ENCODE measurements around the gene UBAC1.

UBAC1 gene, protein sequence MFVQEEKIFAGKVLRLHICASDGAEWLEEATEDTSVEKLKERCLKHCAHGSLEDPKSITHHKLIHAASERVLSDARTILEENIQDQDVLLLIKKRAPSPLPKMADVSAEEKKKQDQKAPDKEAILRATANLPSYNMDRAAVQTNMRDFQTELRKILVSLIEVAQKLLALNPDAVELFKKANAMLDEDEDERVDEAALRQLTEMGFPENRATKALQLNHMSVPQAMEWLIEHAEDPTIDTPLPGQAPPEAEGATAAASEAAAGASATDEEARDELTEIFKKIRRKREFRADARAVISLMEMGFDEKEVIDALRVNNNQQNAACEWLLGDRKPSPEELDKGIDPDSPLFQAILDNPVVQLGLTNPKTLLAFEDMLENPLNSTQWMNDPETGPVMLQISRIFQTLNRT

DNA sequence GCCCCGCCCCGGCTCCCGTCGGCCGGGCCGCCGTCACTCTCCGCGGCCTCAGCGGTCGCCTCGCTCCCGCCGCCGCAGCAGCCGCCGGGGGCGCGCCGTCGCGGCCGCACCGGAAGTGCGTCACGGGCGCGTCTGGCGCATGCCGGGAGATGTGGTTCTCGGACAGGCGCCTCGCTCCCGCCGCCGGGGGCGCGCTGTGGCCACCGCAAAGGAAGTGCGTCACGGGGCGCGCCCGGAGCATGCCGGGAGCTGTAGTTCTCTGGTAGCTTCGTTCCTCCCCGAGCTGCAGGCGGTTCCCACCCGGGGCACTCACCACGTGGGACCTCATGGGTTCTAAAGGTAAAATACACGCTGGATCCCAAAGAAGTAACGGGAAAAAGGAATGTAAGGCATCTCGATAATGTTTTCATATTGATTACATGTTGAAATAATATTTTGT is at the start of gene UBAC1:
Gene UBAC1 (minus strand): TSS at position 97 of the 439 bp plus-strand sequence. CDS start 211 bp downstream, outside the sequence.
- peak; percentile 55 to 98 (median 92) for DNase-seq

DNA sequence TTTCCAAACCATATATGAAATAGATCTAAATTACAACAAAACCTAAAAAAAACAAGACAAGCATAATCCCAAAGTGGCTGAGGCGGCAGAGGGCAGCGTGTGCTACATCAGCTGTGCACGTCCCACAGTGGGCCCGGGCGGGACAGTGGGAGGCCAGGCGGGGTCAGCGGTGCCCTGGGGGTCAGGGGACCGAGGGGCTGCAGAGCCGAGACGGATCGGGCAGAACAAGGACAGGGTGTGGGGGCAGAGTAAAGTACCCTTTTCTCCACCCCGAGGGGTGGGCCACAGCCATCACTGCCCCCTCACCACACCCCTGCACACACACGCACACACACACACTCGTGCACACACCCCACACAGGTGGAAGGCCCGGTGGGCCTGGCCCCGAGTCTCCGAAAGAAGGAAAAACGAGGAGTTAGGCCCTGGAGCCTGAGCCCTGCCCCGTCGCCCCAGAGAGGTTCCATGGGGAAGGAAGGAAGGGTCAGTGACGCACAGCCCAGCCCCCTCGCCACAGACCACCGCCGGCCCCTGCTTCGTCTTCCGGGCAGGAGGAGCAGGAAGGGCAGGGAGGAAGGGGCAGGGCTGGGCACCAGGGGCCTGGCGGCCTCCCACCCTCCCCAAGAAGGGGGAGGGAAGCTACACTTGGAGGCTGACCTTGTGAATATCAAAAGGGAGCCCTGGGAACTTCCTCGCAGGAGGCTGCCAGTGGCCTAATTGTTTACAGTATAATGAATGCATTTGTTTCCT is 49.6 kb upstream of the UBAC1 start:
- no peak for DNase-seq

DNA sequence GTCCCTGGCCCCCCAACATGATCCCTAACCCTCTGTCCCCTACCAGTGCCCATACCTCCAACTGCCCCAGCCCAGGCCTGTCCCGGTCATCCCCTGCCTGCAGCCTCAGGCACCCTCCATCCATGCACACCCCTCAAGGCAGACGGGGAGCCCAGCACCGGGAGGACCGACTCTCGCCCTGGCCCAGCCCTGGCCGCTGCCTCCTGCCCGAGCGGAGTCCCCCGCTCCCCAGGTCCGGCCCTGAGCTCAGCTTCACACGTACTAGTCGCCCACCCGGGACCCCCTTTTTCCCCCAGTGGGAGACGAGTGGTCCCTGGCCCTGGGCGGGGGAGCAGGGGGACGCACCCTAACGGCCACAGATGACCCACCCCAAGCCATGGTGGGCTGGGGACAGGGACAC is 49.0 kb upstream of the UBAC1 start:
- no peak for DNase-seq

DNA sequence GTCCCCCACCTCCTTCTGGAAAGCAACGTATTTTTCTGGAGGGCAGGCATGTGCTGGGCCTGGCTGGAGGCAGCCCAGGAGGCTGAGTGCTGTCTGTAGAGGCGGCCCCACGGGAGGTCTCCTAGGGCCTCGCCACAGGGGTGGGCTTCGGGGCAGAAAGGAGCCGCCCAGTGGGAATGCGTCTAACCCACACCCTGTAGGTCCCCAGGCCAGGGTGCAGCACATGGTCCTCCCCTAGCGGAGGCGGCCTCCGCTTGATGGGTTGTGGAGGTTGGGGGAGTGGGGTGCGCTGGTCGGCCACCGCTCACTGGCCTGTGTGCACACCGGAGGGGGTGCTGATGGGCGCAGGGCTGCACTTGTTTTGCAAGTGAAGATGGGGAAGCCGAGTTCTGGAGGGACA is 48.3 kb upstream of the UBAC1 start:
- DNase-seq: no peak

DNA sequence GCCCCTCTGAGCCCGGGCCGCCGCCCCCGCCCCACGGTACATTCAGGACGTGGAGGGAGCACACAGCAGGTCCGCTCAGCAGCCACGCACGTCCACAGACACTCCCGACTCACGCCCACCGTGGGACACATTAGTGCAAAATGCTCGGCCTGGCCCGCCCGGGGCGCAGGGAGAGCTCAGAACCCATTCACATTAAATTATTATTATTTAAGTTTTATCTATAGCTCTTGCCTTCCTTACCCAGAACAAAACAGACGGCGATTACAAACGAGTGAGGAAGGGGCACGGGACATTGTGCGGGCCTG is 47.5 kb upstream of the UBAC1 start:
- no peak for DNase-seq

DNA sequence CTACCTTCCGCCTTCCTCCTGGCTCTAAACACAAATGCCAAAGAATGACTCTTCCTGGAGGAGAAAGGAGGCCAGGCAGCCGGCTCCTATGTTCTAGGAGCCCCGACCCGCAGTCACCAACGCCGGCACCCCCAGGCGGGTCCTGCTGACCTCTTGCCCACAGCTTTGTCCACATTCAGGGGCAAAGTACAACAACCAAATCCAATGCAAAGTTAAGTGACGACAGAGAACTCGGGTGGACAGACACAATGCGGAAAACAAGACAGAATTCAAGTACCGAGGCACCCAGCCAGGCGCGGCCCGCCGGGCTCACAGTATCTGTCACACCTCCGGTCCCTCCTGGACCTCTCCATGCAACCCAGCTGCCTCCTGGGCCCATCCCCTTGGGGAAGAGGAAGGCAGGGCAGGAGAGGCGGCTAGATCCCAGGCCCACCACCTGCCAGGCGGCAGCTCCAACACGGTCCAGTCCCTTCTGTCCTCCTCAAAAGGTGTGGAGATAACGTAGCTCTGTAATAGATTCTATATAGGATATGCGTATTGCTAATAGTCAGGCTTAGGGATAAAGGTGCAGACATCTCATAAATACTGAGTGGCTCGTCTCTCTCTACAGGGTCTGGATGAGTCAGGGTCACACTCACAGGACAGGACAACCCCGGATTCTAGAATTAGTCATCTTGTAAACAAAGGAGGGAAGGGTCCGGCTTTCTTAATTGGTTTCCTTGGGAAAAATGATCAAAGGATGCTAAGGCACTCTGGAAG is 46.9 kb upstream of the UBAC1 start:
- DNase-seq: no peak

DNA sequence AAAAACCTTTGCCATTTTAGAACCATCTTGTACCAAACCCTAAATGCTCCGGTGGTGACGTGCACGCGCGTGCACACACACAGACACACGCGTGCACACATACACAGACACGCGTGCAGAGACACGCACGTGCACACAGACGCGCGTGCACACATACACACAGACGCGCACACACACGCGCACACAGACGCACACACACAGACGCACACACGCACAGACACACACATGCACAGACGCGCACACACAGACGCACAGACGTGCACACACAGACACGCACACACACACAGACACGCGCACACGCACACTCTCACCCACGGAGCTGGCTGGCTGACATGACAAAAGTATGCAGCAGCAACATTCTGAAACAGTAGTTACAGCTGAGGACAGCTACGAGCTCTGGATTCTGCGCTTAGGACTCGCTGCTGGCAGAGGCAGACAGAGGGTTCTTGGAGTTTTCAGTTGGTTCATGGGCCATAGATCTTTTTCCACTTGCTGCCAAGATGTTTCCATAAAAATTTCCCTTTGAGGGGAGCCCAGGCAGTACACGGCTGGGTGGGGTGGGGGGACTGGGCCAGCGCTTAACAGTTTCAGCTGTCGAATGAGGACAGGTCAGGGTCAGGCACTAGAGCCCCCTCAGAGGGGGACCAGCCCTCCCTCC is 46.2 kb upstream of the UBAC1 start:
- DNase-seq: no peak

DNA sequence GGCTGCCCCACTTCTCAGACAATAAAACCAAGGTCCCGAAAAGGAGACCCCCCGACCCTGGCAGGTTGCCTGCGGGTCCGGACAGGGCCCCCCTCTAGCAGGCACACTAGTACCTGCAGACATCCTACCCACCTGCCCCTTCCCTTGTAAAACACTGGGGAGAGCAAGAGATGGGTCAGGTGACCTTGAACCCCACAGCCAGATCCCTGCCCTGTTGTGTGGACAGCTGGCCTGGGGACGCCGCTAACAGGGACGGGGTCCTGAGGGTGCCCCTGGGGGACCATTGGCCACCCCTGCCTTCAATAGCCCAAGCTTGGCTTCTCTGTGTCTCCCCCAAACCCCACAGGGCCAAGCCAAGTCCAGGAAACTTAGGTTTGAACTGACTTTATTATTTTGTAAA is 45.0 kb upstream of the UBAC1 start:
- DNase-seq: no peak

DNA sequence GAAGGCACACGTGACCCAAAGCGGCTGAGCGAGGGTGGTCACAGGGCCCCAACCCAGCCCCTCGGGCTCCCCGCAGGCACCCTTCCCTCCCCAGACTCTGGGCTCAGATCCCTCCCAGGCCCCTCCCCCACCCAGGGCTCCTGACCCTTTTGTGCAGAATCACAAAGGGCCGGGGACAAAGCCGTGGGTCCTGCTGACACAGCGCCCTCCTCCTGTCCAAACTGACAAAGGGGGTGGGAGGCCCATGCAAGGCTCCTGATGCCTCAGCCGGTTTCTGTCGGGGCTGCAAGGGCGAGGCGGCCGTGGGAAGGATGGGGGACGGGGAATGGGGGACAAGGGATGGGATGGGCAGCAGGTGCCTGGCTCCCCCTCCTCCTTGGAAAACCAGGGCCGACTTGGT is 43.5 kb upstream of the UBAC1 start:
- DNase-seq: no peak

DNA sequence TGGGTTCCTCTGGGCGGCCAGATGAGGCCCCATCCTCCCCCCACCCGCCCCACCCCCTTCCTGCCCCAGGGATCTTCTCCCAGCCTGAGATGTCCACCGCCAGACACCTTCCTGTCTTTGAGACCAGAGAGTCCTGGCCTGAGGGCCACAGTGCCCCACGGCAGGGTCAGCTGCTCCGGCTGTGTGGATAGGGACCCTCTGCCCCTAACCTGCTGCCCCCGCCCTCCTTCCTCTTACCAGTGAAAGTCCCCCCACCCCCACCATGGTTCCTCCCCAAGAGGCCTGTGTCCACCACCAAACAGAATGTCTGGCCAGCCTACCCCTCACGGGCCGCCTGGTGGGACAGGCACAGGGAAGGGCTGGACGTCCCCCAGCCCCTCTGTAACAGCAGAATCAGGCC is 43.0 kb upstream of the UBAC1 start:
- no peak for DNase-seq

DNA sequence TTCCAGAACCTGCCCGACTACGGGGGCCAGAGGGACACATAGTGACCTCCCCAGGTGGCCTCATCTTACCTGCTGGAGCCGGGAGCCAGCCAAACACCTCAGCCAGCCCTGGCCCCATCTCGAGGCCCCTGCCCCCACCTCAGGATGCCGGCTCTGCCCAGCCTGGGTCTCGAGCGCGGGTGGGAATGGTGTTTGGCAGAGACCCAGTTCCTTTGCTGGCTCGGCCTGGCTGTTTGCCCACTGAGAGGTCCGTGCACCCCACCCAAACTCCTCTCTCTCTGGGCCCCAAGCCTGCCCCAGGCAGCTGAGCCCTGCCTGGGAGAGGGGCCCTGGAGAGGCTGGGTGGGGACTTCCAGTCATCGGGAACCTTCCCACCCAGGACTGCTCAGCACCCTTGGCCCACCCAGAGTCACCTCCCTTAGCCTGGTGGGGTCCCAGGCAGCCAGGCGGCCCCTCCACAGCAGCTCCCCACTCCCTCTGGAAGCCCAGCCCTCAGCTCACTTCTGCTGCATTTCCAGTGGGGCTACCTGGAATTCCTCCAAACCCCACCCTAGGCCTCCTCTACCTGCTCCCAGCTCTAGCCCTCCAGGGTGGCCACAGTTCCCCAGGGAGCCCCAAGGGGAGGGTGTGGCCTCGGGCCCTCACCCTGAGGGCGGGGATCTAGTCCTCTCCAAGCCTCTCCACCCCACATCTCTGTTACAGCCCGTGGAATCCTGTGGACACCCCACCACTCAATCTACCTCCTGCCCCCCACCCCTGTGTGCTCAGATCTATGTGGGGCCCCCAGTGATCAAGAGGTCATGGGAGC is 42.4 kb upstream of the UBAC1 start:
- DNase-seq: no peak

DNA sequence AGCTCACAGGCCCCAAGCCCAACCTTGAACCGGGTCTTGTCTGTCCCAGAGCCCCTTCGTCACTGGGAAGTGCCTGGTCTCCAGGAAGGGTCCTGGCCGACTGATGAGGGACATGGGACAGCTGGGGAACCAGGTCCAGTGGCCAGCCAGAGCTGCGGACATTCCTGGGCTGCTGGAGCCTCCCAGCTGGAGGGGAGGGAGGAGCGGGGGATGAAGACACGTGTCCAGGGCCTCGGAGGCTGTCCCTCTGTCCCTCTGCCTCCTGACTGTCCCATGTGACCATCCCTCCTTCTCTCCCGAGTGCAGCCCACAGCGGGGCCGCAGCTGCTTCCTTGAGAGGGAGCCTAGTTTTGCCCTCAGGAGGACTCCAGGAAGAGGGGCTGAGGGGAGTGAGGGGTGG is 41.7 kb upstream of the UBAC1 start:
- no peak for DNase-seq

DNA sequence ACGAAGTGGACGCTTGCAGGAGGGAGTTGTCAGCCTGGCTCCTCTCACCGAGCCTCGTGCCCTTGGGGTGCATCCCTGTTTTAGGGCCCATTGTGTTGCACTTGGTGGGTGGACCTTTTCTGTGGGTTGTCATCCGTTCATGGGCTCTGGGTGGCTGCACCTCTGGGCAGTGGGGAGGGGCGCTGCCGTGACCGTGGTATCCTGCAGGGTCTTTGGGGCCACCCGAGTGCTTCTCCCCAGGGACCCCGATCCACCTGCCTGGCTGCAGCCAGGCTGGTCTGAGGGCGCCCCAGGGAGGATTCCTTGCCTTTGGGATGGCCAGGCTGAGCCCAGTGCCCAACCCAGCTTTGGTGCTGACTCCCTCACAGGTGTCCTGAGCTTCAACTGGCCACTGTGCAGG is 41.0 kb upstream of the UBAC1 start:
- no peak for DNase-seq

DNA sequence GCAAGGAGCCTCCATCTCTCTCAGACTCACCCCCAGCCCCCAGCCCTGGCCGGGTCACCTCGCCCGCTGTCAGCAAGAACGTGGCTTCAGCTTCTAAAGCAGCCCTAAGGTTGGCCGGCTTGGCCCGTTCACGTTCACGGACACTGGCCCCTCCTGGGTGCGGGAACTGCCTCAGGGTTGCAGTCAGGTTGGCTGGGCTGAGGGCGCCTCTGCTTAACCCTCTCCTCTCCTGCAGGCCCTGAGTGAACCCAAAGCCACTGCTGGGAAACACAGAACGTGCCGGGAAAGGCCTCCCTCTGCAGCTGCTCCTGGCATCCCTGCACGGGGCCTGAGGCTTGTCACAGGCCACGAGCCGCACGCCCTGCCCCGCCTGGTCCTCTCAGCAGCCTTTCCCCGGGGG is 40.1 kb upstream of the UBAC1 start:
- DNase-seq: no peak

DNA sequence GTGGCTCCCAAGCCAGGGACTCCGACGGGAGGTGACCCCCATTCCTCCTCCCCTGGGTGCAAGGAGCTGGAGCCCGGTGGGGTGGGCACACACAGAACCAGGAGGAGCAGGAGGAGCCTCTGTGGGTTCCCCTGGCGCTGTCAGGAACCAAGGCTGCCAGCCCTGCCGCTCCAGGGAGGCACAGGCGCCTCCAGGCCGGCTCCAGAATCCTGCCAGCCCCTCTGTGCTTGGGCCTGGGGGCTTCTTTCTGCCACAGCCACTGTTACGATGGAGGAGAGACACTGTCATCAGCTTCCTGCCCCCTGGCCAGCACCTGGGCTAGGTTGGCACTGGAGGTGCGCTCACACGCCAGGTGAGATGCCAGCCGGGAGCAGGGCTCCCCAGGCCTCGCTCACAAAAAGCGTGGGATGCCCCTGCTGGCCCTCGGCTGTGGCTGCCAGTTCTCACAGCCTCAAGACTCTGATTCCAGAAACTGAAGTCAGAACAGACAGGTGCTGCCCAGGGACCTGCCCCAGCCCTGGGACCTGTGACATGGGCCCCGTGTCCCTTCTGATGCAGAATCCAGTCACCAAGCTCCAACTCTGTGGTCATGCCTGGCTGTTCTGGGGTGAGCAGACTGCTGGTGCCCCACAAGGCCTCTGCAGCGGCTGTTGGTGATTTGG is 37.4 kb upstream of the UBAC1 start:
- no peak for DNase-seq

DNA sequence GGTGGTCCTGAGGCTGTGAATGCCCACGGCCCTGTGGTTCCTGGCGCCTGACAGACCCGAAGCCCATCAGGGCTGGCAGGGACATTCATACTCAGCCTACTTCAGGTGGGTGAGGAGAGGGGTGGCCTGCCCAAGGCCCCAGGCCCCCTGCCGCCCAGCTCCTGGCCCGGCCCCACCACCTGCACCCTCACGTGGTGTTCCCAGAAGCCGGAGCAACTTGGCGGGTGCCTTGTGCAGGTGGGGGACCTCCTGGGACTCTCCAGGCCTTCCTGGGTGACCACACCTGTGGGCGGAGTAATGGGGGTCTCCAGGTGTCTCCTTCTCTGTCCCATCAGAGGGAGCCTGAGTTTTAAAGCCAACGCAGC is 36.8 kb upstream of the UBAC1 start:
- no peak for DNase-seq

DNA sequence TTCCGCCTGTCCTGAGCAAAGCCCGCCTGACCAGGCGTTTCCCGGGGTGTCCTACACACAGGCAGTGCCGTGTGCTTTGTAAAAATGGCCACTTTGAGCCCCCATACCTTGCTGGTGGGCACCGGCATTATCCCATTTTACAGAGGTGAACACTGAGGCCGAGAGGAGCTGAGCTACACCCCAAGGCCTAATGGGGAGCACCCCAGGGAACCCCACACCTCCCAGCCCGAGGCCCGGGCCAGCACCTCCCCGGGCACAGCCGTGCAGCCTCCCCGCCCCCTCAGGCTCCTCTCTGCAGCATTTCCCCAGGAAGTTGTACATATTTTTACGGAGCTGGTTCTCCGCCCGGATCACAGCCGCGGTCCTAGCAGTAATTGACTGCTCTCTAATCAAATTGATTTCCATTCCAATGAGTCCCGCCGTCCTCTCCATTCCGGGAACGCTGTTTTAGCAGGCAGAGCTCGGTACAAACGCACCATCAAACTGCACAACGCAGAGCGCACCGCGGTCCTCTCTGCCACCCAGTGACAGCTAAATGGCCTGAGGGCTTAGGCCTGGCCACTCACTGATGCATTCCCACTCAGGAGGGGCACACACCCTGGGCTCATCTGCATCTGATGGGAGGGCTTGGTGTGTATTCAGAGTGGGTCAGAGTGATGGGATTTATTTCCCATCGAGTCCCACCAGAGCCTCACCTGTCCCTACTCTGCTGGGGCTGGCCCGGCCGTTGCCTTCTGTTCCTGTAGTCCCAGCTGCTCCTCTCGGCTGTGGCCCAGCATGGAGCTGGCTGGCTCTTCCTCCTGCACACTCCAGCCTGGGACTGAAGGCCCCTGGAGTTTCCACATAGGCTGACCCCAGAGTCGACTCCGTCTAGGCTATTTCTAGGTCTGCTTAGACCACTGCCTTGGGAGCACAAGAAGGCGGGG is 36.2 kb upstream of the UBAC1 start:
- no peak for DNase-seq

DNA sequence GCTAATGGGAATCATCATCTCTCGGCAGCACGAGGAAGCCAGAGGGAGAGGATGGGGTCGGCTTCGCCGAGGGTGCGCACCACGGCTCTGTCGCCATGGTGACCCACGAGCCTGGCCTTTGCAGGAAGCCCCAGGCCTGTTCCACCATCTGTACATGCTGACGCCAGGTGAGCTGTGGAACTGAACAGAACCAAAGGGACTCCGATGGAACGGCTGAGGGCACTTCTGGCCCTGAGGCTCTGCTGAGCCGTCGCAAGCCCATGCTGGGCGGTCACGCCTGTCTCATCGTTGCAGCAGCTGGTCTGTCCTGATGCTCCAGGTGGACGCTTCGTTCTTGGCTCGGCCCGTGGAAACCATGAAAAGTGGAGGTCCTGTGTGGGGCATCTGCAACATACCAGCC is 34.6 kb upstream of the UBAC1 start:
- no peak for DNase-seq

DNA sequence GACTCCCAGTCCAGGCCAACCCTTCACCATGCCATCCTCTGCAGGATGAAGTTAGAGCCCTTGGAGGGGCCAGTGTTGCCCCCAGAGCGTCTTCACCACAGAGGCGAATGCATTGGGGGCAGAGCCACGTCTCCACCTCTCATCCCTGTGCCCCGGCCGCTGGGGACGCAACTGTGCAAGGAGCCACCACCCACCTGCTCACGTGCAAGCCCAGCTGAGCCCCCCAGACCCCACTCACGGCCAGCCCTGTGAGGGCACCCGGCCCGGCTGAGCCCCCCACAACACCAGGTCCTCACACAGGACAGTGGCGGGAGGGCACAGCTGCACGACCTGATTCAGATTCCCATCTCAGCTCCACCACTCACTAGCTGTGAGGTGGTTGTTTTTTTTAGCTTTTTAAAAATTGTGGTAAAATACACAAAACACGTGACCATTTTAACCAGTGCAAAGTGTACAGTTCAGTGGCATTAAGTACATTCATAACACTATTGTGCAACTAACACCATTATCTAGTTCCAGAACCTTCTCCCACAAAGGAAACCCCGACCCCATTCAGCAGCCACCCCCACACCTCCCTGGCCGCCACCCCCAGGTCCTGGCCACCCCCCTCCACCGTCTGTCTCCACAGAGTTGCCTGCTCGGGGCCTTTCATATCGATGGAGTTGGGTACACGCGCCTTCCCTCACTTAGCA is 33.5 kb upstream of the UBAC1 start:
- DNase-seq: no peak
